Smooth muscle cell (in vitro differentiated cells): Measurements from ENCODE around the gene DCDC2C. TPM values are rescaled to one million over a fixed set of nuclear protein-coding genes. Genes with fewer than 3 reads are reported as not detected.

Experiments used
- DNase-seq: peaks from one replicate; lab custom pipeline; 2025; ENCODE audit not compliant: unreplicated experiment; lab: John Stamatoyannopoulos, UW
- H2AFZ ChIP-seq: fragments of 200-600 bp; sonication (generic); 2 replicates; pipeline ENCODE4 v1.6.0; 2016; ENCODE audit warnings: antibody characterized with exemption, low read depth, mild to moderate bottlenecking
- H3F3A ChIP-seq: fragments of 200-600 bp; sonication (generic); 2 replicates; pipeline ENCODE4 v1.6.0; 2017; ENCODE audit warnings: antibody characterized with exemption, low read depth
- H3K27ac ChIP-seq: fragments of 200-600 bp; sonication (generic); 2 replicates; pipeline ENCODE4 v1.5.1; 2016; ENCODE audit warnings: low read depth, mild to moderate bottlenecking
- H3K27me3 ChIP-seq: fragments of 200-600 bp; sonication (generic); 2 replicates; pipeline ENCODE4 v1.6.1; 2016; ENCODE audit warnings: low read depth, mild to moderate bottlenecking
- H3K36me3 ChIP-seq: fragments of 200-600 bp; sonication (generic); 2 replicates; pipeline ENCODE4 v1.5.1; 2016; ENCODE audit warnings: low read depth
- H3K4me1 ChIP-seq: fragments of 200-600 bp; sonication (generic); 2 replicates; pipeline ENCODE4 v1.5.1; 2016; ENCODE audit warnings: low read depth
- H3K4me2 ChIP-seq: fragments of 200-600 bp; sonication (generic); 2 replicates; pipeline ENCODE4 v1.6.0; 2016; ENCODE audit warnings: mild to moderate bottlenecking
- H3K4me3 ChIP-seq: fragments of 200-600 bp; sonication (generic); 2 replicates; pipeline ENCODE4 v1.5.1; 2016; ENCODE audit warnings: mild to moderate bottlenecking
- H3K79me2 ChIP-seq: fragments of 200-600 bp; sonication (generic); 2 replicates; pipeline ENCODE4 v1.6.0; 2016; ENCODE audit warnings: low read depth, mild to moderate bottlenecking
- H3K9ac ChIP-seq: fragments of 200-600 bp; sonication (generic); 2 replicates; pipeline ENCODE4 v1.6.0; 2016; ENCODE audit warnings: low read depth
- H3K9me3 ChIP-seq: fragments of 200-600 bp; sonication (generic); replicated peaks from 2 replicates; pipeline ENCODE4 v1.5.1; 2016; ENCODE audit warnings: low read depth
- H4K20me1 ChIP-seq: fragments of 200-600 bp; sonication (generic); 2 replicates; pipeline ENCODE4 v1.6.0; 2016; ENCODE audit warnings: low read depth
- WGBS: methylation state at CpG from one replicate; pipeline ENCODE4 v1.1.7; 2016; ENCODE audit warnings: low lambda C conversion rate; 5-methylcytosine and 5-hydroxymethylcytosine counted together
- polyA plus RNA-seq: library from polyadenylated mRNA; unstranded; fragments of >200 nt; fragmentation: Nextera tagmentation; extraction: Ambion mirVana; gene quantifications from 2 replicates; pipeline ENCODE4 v1.2.1, GENCODE V29; 2016
- total RNA-seq: library from RNA; depleted of rRNA; stranded (reverse); fragments of >200 nt; gene quantifications from 2 replicates; pipeline ENCODE4 v1.2.3, GENCODE V29; 2014
- TF ChIP-seq, protein P1 (sequence below): fragments of 200-600 bp; sonication (generic); IDR thresholded peaks from 2 replicates; pipeline ENCODE4 v1.5.1; 2017; ENCODE audit warnings: borderline replicate concordance, mild to moderate bottlenecking, antibody characterized with exemption; ENCODE audit not compliant: insufficient read depth, poor library complexity, severe bottlenecking

Gene DCDC2C
- total and polyA plus RNA-seq, 2 experiments from 2014 or later: not detected

DNA sequence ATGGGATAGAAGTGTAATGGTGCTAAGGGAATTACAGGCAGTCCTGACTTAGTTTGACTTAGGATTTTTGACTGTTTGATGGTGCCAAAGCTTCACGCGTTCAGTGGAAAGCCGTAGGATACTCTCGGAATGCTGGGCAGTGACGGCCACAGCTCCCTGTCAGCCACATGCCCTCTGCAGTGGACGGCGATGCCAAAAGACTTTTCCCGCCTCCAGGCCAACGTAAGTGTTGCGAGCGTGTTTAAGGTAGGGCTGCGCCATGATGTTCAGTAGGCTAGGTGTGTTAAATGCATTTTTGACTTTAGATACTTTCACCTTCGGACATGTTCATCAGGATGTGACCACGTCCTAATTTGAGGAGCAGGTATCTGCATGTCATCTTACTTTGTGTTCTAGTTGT is 63.4 kb downstream of the DCDC2C start:
- H3K27ac ChIP-seq: no peak overlapping the region
- WGBS: 86% methylated on average over 14 of the region's 14 CpGs
- TF ChIP-seq, protein P1, sequence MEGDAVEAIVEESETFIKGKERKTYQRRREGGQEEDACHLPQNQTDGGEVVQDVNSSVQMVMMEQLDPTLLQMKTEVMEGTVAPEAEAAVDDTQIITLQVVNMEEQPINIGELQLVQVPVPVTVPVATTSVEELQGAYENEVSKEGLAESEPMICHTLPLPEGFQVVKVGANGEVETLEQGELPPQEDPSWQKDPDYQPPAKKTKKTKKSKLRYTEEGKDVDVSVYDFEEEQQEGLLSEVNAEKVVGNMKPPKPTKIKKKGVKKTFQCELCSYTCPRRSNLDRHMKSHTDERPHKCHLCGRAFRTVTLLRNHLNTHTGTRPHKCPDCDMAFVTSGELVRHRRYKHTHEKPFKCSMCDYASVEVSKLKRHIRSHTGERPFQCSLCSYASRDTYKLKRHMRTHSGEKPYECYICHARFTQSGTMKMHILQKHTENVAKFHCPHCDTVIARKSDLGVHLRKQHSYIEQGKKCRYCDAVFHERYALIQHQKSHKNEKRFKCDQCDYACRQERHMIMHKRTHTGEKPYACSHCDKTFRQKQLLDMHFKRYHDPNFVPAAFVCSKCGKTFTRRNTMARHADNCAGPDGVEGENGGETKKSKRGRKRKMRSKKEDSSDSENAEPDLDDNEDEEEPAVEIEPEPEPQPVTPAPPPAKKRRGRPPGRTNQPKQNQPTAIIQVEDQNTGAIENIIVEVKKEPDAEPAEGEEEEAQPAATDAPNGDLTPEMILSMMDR: no peak
- no peak overlapping the region for H2AFZ ChIP-seq
- H3K9me3 ChIP-seq: no peaks in the 10 kb centered on the region
- H3K4me3 ChIP-seq: no peak overlapping the region
- no peak for DNase-seq
- H3K9ac ChIP-seq: no peak overlapping the region
- no peaks in the 10 kb centered on the region for H3K36me3 ChIP-seq
- H3F3A ChIP-seq: no peaks in the 10 kb centered on the region
- H3K4me2 ChIP-seq: no peak overlapping the region
- peaks cover 3% of the 10 kb centered on the region for H3K27me3 ChIP-seq
- no peaks in the 10 kb centered on the region for H4K20me1 ChIP-seq
- no peaks in the 10 kb centered on the region for H3K79me2 ChIP-seq
- no peaks in the 10 kb centered on the region for H3K4me1 ChIP-seq

DNA sequence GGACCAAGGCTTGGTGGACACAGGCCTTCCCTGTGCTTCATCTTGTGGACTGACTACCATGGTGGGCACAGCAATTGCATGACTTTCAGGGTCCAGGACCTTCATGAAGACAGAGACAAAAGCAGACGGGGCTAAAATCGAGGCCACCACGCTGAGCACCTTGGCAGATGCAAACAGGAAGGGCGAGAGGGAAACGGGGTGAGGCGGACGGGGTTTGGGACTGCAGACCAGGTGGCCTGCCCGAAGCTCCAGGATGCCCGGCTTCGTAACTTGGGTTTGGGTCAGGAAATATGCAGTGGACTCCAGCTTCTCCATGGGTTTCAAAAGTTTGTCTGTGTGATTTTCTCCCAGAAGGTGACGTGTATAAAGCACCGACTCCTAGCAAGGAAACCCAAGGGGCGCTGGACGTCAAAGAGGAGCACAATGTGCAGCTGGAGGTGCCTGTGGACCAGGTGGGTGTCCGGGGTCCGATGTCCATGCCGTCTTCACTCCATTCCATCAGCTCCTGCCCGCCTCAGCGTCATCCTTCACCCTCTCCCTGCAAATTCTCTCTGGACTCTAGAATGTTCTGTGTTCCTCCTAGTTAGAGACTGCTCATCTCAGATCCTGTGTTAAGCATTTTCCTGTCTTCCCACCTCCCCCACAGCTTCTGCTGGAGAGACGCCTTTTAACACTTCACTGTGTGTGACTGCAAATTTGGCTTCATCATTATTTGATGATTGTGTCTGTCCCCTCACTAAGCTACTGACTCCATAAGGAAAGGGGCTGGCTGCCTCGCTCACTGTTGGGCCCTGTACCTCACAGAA is 65.8 kb downstream of the DCDC2C start:
- Histone ChIP-seq H3K36me3 (no peaks in the 10 kb centered on the region), H3K27me3 (peaks cover 3% of the 10 kb centered on the region), H3K9ac (no peak overlapping the region), H3K27ac (no peak overlapping the region), H3K79me2 (no peaks in the 10 kb centered on the region), H3K4me3 (no peak overlapping the region), H3K9me3 (no peaks in the 10 kb centered on the region), H3F3A (no peaks in the 10 kb centered on the region), H3K4me1 (no peaks in the 10 kb centered on the region), H3K4me2 (no peak overlapping the region), H2AFZ (no peak overlapping the region), H4K20me1 (no peaks in the 10 kb centered on the region)
- no peak for DNase-seq
- WGBS: 88% methylated on average over 21 of the region's 21 CpGs
- TF ChIP-seq, protein P1: no peak

DNA sequence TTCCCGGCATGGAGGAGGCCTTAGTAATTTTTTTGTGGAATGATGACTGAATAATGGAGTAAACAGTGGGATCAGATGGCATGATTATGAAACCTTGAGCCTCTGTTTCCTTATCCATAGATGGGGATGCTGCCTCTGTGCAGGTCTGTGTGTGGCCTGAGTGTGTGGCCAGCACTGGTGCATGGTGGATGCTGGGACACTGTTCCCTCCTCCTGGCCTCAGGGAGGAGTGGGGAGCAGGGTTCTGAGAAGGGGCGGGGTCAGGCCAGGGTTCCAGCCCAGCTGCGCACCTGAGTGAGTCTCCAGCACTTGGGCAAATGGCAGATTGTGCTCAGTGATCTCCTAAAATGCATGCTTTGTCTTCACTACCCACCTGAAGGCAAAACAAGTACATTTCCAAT is 66.4 kb downstream of the DCDC2C start:
- 90% methylated on average over 3 of the region's 3 CpGs for WGBS
- H3K27me3 ChIP-seq: no peaks in the 10 kb centered on the region
- no peak overlapping the region for H3K9ac ChIP-seq
- no peaks in the 10 kb centered on the region for H3K36me3 ChIP-seq
- H3F3A ChIP-seq: no peaks in the 10 kb centered on the region
- H4K20me1 ChIP-seq: no peaks in the 10 kb centered on the region
- no peak for DNase-seq
- H3K27ac ChIP-seq: no peak overlapping the region
- H3K9me3 ChIP-seq: no peaks in the 10 kb centered on the region
- H3K4me3 ChIP-seq: no peak overlapping the region
- H2AFZ ChIP-seq: no peak overlapping the region
- no peaks in the 10 kb centered on the region for H3K79me2 ChIP-seq
- TF ChIP-seq, protein P1: no peak
- H3K4me1 ChIP-seq: no peaks in the 10 kb centered on the region
- no peak overlapping the region for H3K4me2 ChIP-seq
